Ishikawa (cell line): ENCODE results near the gene PIGU.

Experiments
- CREB1 ChIP-seq: IDR thresholded peaks from 2 replicates; pipeline ENCODE4 v1.6.1; 2012; ENCODE audit warnings: low read depth
- EGR1 ChIP-seq: IDR thresholded peaks from 2 replicates; pipeline ENCODE4 v1.6.1; 2012
- TF ChIP-seq, protein P1 (sequence below): IDR thresholded peaks from 2 replicates; pipeline ENCODE4 v1.6.1; 2012; ENCODE audit warnings: low read depth, mild to moderate bottlenecking

DNA sequence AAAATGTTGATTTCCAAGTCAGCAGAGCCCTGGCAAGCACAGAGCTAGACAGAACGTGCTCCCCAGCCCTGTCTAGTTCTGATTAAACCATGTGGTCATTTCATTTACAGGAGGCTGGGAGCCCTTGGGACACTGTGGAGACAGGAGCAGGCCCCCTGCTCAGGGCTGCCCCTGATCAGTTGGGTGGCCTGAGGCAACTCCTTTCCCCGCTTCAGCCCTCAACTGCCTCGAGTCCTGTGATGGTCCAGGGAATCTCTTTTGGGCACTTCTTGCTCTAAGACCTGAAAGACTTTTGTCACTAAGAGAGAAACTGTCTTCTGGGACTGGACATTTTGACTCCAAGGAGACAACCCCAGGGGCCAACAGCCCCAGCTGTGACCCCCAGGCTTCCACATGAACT is 147.2 kb downstream of the PIGU start:
- no peak for TF ChIP-seq EGR1
- no peak for TF ChIP-seq CREB1
- TF ChIP-seq, protein P1, sequence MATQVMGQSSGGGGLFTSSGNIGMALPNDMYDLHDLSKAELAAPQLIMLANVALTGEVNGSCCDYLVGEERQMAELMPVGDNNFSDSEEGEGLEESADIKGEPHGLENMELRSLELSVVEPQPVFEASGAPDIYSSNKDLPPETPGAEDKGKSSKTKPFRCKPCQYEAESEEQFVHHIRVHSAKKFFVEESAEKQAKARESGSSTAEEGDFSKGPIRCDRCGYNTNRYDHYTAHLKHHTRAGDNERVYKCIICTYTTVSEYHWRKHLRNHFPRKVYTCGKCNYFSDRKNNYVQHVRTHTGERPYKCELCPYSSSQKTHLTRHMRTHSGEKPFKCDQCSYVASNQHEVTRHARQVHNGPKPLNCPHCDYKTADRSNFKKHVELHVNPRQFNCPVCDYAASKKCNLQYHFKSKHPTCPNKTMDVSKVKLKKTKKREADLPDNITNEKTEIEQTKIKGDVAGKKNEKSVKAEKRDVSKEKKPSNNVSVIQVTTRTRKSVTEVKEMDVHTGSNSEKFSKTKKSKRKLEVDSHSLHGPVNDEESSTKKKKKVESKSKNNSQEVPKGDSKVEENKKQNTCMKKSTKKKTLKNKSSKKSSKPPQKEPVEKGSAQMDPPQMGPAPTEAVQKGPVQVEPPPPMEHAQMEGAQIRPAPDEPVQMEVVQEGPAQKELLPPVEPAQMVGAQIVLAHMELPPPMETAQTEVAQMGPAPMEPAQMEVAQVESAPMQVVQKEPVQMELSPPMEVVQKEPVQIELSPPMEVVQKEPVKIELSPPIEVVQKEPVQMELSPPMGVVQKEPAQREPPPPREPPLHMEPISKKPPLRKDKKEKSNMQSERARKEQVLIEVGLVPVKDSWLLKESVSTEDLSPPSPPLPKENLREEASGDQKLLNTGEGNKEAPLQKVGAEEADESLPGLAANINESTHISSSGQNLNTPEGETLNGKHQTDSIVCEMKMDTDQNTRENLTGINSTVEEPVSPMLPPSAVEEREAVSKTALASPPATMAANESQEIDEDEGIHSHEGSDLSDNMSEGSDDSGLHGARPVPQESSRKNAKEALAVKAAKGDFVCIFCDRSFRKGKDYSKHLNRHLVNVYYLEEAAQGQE: no peak
